ENCODE data around the gene JPT2.

Gene JPT2

DNA sequence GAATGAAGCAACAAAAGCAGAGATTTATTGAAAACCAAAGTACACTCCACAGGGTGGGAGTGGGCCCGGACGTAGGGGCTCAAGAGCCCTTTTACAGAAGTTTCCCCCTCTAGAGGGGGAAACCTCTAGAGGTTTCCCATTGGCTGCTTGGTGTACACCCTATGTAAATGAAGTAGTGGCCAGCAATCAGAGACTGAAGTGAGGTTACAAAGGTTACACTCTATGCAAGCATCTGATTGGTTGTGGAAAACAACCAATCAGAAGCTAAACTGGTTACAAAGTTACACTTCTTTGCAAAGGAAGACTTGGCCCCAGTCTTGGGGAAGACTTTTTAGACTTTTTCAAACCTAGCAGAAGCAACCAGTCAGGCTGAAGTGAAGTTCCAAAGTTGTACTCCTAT lies 38.8 kb upstream of the JPT2 start:
- peaks cover 31% of the 10 kb centered on the region for H3K79me2 ChIP-seq (ENCODE audit: insufficient read depth, low read length)
- DNase-seq (no peak), ATAC-seq (ENCODE audit: insufficient read depth, low read depth) (no peak)
- H2AFZ ChIP-seq (ENCODE audit: low read depth, low read length), result no peak overlapping the region
- no peak overlapping the region for H3K27ac ChIP-seq (ENCODE audit: low read length)
- no peak overlapping the region for H3K9ac ChIP-seq (ENCODE audit: low read depth, low read length)
- no peaks in the 10 kb centered on the region for H3K4me1 ChIP-seq (ENCODE audit: insufficient read depth, low read length)
- H3K36me3 ChIP-seq (ENCODE audit: insufficient read depth, low read length), result peaks cover 90% of the 10 kb centered on the region
- H3K4me2 ChIP-seq (ENCODE audit: insufficient read depth, low read length), result no peak overlapping the region
- no peaks in the 10 kb centered on the region for H3K27me3 ChIP-seq (ENCODE audit: insufficient read depth, low read length, poor library complexity)
- no peaks in the 10 kb centered on the region for H3K9me3 ChIP-seq (ENCODE audit: insufficient read depth, low read length, severe bottlenecking)
- peaks cover 58% of the 10 kb centered on the region for H4K20me1 ChIP-seq (ENCODE audit: insufficient read depth, low read length)
- TF ChIP-seq EZH2 (IDR thresholded peaks at IDR 0.05; ENCODE audit: borderline replicate concordance, low read depth, low read length, severe bottlenecking) (no peak), CTCF (IDR thresholded peaks at IDR 0.05; ENCODE audit: borderline replicate concordance, extremely low read depth, low read length, poor library complexity, severe bottlenecking) (no peak)
- no peak overlapping the region for H3K4me3 ChIP-seq (ENCODE audit: low read depth in 1 of 2, low read length in 2 of 2)

GRCh38 chr16:1639860-1640259 lies 38.2 kb upstream of the JPT2 start:
- no peak for DNase-seq
- no peak for ATAC-seq (ENCODE audit: insufficient read depth, low read depth)
- peaks cover 90% of the 10 kb centered on the region for H3K36me3 ChIP-seq (ENCODE audit: insufficient read depth, low read length)
- peaks cover 55% of the 10 kb centered on the region for H4K20me1 ChIP-seq (ENCODE audit: insufficient read depth, low read length)
- no peaks in the 10 kb centered on the region for H3K9me3 ChIP-seq (ENCODE audit: insufficient read depth, low read length, severe bottlenecking)
- no peak overlapping the region for H3K4me3 ChIP-seq (ENCODE audit: low read depth in 1 of 2, low read length in 2 of 2)
- H2AFZ ChIP-seq (ENCODE audit: low read depth, low read length), result no peak overlapping the region
- H3K79me2 ChIP-seq (ENCODE audit: insufficient read depth, low read length), result peaks cover 28% of the 10 kb centered on the region; the same call in 1 of the 2 replicates
- no peaks in the 10 kb centered on the region for H3K4me1 ChIP-seq (ENCODE audit: insufficient read depth, low read length)
- H3K4me2 ChIP-seq (ENCODE audit: insufficient read depth, low read length), result no peak overlapping the region
- no peaks in the 10 kb centered on the region for H3K27me3 ChIP-seq (ENCODE audit: insufficient read depth, low read length, poor library complexity)
- TF ChIP-seq CTCF (IDR thresholded peaks at IDR 0.05; ENCODE audit: borderline replicate concordance, extremely low read depth, low read length, poor library complexity, severe bottlenecking) (no peak), EZH2 (IDR thresholded peaks at IDR 0.05; ENCODE audit: borderline replicate concordance, low read depth, low read length, severe bottlenecking) (no peak)
- H3K9ac ChIP-seq (ENCODE audit: low read depth, low read length), result no peak overlapping the region
- no peak overlapping the region for H3K27ac ChIP-seq (ENCODE audit: low read length)

DNA sequence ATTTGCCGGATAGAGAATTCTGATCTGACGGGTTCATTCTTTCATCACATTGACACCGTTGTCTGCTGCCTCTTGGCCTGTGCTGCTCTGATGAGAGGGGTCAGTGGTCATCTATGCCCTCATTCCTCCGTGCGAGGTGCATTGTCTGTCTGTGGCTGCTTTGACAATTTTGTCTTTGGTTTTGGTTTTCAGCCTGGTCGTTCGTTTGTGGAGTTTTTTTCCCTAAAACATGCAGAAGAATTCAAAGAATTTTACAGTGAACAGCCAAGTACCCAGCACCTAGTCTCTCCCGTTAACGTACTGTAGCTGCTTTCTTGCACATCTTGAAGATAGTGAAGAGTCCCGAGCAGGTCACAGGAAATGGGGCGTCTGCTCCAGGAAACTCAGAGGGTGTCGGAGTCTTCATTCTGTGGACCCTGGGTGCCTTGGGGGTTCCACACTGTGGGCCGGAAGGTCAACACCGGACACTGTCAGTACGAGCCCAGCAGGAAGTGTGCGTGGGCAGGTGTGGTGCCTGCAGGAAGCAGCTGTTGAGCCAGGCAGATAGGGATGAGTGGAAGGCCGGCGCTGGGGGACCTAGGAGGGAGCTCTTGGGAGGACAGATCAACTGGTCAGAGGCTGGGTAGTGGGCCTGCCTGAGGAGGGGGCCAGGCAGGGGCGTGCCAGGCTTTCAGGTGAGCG lies 37.7 kb upstream of the JPT2 start:
- TF ChIP-seq CTCF (IDR thresholded peaks at IDR 0.05; ENCODE audit: borderline replicate concordance, extremely low read depth, low read length, poor library complexity, severe bottlenecking) (no peak), EZH2 (IDR thresholded peaks at IDR 0.05; ENCODE audit: borderline replicate concordance, low read depth, low read length, severe bottlenecking) (no peak)
- Histone ChIP-seq H3K4me3 (ENCODE audit: low read depth in 1 of 2, low read length in 2 of 2) (no peak overlapping the region), H3K36me3 (ENCODE audit: insufficient read depth, low read length) (peaks cover 89% of the 10 kb centered on the region), H2AFZ (ENCODE audit: low read depth, low read length) (no peak overlapping the region), H3K9ac (ENCODE audit: low read depth, low read length) (no peak overlapping the region), H3K4me2 (ENCODE audit: insufficient read depth, low read length) (no peak overlapping the region), H3K27ac (ENCODE audit: low read length) (no peak overlapping the region), H3K27me3 (ENCODE audit: insufficient read depth, low read length, poor library complexity) (no peaks in the 10 kb centered on the region), H4K20me1 (ENCODE audit: insufficient read depth, low read length) (peaks cover 53% of the 10 kb centered on the region), H3K79me2 (ENCODE audit: insufficient read depth, low read length) (peaks cover 24% of the 10 kb centered on the region; the same call in 1 of the 2 replicates), H3K9me3 (ENCODE audit: insufficient read depth, low read length, severe bottlenecking) (no peaks in the 10 kb centered on the region), H3K4me1 (ENCODE audit: insufficient read depth, low read length) (no peaks in the 10 kb centered on the region)
- ATAC-seq (ENCODE audit: insufficient read depth, low read depth) (no peak), DNase-seq (no peak)

All from DND-41 (cell line).